Fibroblast of mammary gland (primary cell): Measurements from ENCODE around the gene KRT10.
"Not testable (repeated sequence)": the region's sequence is repeated elsewhere in the genome, so short reads cannot be mapped to it uniquely, and the experiment has no call there.

Source experiments
- DNase-seq: peaks from one replicate; pipeline ENCODE4 v3.0.0-alpha.2; 2010; ENCODE audit warnings: low read depth
- H3K4me3 ChIP-seq: 2 replicates; pipeline ENCODE4 v1.5.1; 2011; ENCODE audit warnings: low read depth, mild to moderate bottlenecking, low read length, moderate library complexity; ENCODE audit not compliant: control insufficient read depth
- TF ChIP-seq, protein P1 (sequence below): conservative IDR thresholded peaks from 2 replicates; pipeline ENCODE4 v1.5.1; 2011; ENCODE audit warnings: low read depth, low read length, inconsistent platforms; ENCODE audit not compliant: control insufficient read depth, insufficient read depth

The KRT10 gene

GRCh38 chr17:40817103-40817682, 5.2 kb downstream of the KRT10 start:
- H3K4me3 ChIP-seq: no peak overlapping the region
- TF ChIP-seq, protein P1, sequence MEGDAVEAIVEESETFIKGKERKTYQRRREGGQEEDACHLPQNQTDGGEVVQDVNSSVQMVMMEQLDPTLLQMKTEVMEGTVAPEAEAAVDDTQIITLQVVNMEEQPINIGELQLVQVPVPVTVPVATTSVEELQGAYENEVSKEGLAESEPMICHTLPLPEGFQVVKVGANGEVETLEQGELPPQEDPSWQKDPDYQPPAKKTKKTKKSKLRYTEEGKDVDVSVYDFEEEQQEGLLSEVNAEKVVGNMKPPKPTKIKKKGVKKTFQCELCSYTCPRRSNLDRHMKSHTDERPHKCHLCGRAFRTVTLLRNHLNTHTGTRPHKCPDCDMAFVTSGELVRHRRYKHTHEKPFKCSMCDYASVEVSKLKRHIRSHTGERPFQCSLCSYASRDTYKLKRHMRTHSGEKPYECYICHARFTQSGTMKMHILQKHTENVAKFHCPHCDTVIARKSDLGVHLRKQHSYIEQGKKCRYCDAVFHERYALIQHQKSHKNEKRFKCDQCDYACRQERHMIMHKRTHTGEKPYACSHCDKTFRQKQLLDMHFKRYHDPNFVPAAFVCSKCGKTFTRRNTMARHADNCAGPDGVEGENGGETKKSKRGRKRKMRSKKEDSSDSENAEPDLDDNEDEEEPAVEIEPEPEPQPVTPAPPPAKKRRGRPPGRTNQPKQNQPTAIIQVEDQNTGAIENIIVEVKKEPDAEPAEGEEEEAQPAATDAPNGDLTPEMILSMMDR: no peak
- no peak for DNase-seq

DNA sequence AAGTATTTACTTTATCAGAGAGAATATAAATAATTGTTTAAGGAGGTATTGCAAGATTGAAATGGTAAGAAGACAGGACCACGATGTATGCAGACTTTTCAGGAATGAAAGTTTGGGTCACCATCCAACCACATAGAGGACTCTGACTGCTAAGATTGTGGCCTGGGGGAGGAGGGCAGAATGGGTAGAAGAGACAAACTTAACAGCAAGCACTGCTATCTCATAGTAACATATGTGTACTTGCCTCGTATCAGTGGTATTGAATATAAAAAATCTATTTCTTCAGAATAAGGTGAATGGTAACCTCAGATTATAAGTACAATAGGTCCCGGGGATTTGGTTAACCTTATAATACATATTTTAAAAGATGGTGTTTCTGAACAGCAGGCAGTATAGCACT, 5.8 kb downstream of the KRT10 start:
- TF ChIP-seq, protein P1: no peak
- no peak overlapping the region for H3K4me3 ChIP-seq
- DNase-seq: no peak

GRCh38 chr17:40815381-40815780, 7.0 kb downstream of the KRT10 start:
- TF ChIP-seq, protein P1: no peak
- H3K4me3 ChIP-seq: no peak overlapping the region
- no peak for DNase-seq

DNA sequence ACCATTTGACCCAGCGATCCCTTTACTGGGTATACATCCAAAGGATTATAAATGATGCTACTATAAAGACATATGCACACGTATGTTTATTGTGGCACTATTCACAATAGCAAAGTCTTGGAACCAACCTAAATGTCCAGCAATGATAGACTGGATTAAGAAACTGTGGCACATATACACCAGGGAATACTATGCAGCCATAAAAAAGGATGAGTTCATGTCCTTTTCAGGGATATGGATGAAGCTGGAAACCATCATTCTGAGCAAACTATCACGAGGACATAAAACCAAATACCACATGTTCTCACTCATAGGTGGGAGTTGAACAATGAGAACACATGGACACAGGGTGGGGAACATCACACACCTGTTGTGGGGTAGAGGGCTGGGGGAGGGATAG, 7.8 kb downstream of the KRT10 start:
- DNase-seq, H3K4me3 ChIP-seq: not testable (repeated sequence)

GRCh38 chr17:40813804-40814203, 8.6 kb downstream of the KRT10 start:
- no peak overlapping the region for H3K4me3 ChIP-seq
- TF ChIP-seq, protein P1: no peak
- DNase-seq: no peak

GRCh38 chr17:40812639-40813038, 9.8 kb downstream of the KRT10 start:
- no peak for DNase-seq
- TF ChIP-seq, protein P1: no peak

DNA sequence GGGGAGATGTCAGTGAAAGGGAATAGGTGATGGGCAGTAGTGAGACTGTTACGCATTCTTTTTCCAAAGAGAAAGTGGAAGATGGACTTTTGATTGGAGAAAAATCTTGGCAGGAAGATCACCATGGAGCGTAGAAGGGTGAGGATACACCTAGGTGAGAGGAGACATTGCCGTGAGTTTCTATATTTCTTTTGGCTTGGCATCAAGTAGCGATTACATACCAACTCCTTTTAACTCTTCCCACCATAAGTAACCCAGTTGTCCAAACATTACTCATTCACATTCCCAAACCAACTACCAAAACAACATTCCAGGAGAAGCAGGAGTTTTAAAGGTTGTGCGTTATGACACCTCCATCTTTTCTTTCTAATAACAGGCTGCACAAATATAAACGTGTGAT, 11.9 kb downstream of the KRT10 start:
- DNase-seq: no peak
- TF ChIP-seq, protein P1: no peak
- H3K4me3 ChIP-seq: no peak overlapping the region

More at GRCh38 chr17:40812639-40813038, 9.8 kb downstream of the KRT10 start:
- H3K4me3 ChIP-seq: no peak overlapping the region
